Body of pancreas (tissue), 4 donors: ENCODE data around the gene TTLL11. TPM values are rescaled to one million over a fixed set of nuclear protein-coding genes. Genes with fewer than 3 reads are reported as not detected.

ENCODE experiments used
- ATAC-seq: fragments of 150-250 bp; one replicate; pipeline ENCODE4 v1.9.1; 2016
- DNase-seq, 4 donors: peaks; one replicate each; pipeline ENCODE4 v3.0.0-alpha.2; 2019
- H3K27ac ChIP-seq, 4 donors: fragments of 200-600 bp; sonication (generic); 1 replicate in 3 of 4; 2 replicates in 1 of 4; pipeline versions ENCODE4 v1.5.1 to v1.6.1; 2016 to 2019; ENCODE audit warnings: mild to moderate bottlenecking in 1 of 4, mixed read lengths in 1 of 4, moderate library complexity in 1 of 4
- H3K27me3 ChIP-seq, 2 donors: fragments of 200-600 bp; sonication (generic); one replicate each; pipeline ENCODE4 v1.6.0; 2016; ENCODE audit warnings: mild to moderate bottlenecking in 1 of 2
- H3K36me3 ChIP-seq, 2 donors: fragments of 200-600 bp; sonication (generic); replicated peaks in 1 of 2; 2 replicates each; pipeline ENCODE4 v1.5.1; 2016; ENCODE audit warnings: low read depth in 2 of 2; ENCODE audit not compliant: insufficient read depth in 1 of 2
- H3K4me1 ChIP-seq: fragments of 200-600 bp; sonication (generic); one replicate; pipeline ENCODE4 v1.6.0; 2016
- H3K4me3 ChIP-seq, 2 donors: fragments of 200-600 bp; sonication (generic); 1 replicate in 1 of 2; 2 replicates in 1 of 2; pipeline ENCODE4 v1.5.1; 2016 to 2019
- H3K9me3 ChIP-seq, 3 donors: fragments of 200-600 bp; sonication (generic); 1 replicate in 2 of 3; 2 replicates in 1 of 3; pipeline ENCODE4 v1.5.1; 2016
- POLR2A ChIP-seq, 3 donors: fragments of 450-650 bp; IDR thresholded peaks; one replicate each; pipeline ENCODE4 v1.6.1; 2016; ENCODE audit warnings: antibody characterized with exemption in 3 of 3, mild to moderate bottlenecking in 2 of 3
- WGBS, 2 donors: methylation state at CpG; one replicate each; pipeline ENCODE4 v1.1.5; 2017; 5-methylcytosine and 5-hydroxymethylcytosine counted together
- intact Hi-C: fragments of 100-400 bp; cut with DNase I; formaldehyde crosslinking; loops from one replicate; pipeline ENCODE4 v1.15.1; 2023
- total RNA-seq, 2 donors: library from RNA; depleted of rRNA; stranded (reverse); fragments of >200 nt; gene quantifications; one replicate each; pipeline ENCODE4 v1.1.0, GENCODE V29; 2016
- TF ChIP-seq, protein P1 (sequence below), 7 experiments: fragments of 450-650 bp in 4 of 7; fragments of 200-600 bp in 3 of 7; sonication (generic) in 3 of 7; IDR thresholded peaks; one replicate each; pipeline ENCODE4 v1.5.1; 2016 to 2019; ENCODE audit warnings: antibody characterized with exemption in 7 of 7

The TTLL11 gene
- total RNA-seq, 2 donors from 2014 or later: 14.5 to 16.8 TPM

DNA sequence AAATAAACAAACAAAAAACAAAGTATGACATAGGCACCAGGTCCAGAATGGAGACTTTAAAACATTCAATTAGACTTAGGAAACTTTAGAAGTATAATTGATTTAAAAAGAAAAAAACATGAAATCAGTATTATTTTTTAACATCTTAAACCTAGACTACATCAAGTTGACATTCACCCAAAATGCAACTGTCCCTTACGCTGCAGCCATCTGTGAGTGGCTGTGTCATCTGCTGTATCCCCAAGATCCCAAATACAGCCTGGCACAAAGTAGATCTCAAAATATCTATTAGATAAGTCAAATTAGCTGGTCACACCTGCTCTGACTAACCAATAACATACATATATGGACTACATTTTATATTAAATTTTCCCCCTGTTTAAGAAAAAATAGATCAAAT is 7.8 kb downstream of the TTLL11 start:
- TF ChIP-seq, protein P1, sequence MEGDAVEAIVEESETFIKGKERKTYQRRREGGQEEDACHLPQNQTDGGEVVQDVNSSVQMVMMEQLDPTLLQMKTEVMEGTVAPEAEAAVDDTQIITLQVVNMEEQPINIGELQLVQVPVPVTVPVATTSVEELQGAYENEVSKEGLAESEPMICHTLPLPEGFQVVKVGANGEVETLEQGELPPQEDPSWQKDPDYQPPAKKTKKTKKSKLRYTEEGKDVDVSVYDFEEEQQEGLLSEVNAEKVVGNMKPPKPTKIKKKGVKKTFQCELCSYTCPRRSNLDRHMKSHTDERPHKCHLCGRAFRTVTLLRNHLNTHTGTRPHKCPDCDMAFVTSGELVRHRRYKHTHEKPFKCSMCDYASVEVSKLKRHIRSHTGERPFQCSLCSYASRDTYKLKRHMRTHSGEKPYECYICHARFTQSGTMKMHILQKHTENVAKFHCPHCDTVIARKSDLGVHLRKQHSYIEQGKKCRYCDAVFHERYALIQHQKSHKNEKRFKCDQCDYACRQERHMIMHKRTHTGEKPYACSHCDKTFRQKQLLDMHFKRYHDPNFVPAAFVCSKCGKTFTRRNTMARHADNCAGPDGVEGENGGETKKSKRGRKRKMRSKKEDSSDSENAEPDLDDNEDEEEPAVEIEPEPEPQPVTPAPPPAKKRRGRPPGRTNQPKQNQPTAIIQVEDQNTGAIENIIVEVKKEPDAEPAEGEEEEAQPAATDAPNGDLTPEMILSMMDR (IDR thresholded peaks at IDR 0.05): no peak
- TF ChIP-seq POLR2A (IDR thresholded peaks at IDR 0.05): no peak
- 91 to 100% methylated on average over 1 of the region's 1 CpG for WGBS, 2 donors
- H3K9me3 ChIP-seq: no peaks in the 10 kb centered on the region
- peaks cover 39% of the 10 kb centered on the region for H3K4me1 ChIP-seq
- no peak for DNase-seq
- H3K27me3 ChIP-seq: no peaks in the 10 kb centered on the region
- intact Hi-C loops: no loop called here
- ATAC-seq: no peak
- H3K4me3 ChIP-seq: no peak overlapping the region
- H3K36me3 ChIP-seq: no peaks in the 10 kb centered on the region
- no peak overlapping the region for H3K27ac ChIP-seq

DNA sequence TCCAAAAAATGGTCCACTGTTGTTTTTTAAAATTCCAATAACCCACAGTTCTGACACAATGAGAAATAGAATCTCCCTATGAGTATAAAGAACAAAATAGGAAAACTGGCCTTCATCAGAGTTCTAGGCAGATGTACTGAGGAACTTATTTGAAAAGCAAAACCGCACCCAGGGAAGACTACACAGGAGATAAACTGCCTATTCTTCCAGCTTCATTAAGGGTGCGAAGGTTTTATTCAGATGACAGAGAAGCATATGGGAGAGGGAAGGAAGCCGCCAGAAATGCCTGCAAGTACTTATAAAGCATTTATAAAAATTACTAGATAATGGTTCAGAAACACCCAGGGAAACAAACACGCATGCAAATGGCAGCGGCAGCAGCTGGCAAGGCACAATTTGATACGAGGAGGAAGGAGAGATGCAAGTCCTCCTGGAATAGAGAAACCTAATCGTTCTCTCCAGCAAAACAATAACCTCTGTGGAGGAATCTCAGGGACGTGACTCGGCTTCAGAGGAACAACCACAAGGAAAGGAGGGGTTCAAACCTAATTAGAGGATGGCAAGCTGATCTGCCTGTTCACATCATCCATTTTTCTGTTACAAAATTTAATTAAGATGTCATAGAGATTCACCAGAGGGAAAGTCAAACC is 9.0 kb downstream of the TTLL11 start:
- WGBS, 2 donors: 78 to 81% methylated on average over 9 of the region's 9 CpGs
- ATAC-seq: no peak
- Histone ChIP-seq H3K27me3 (no peaks in the 10 kb centered on the region), H3K4me3 (no peak overlapping the region), H3K9me3 (no peaks in the 10 kb centered on the region), H3K27ac (no peak overlapping the region), H3K4me1 (peaks cover 28% of the 10 kb centered on the region), H3K36me3 (no peaks in the 10 kb centered on the region)
- TF ChIP-seq, protein P1 (IDR thresholded peaks at IDR 0.05): no peak
- TF ChIP-seq POLR2A (IDR thresholded peaks at IDR 0.05): no peak
- DNase-seq: no peak
- intact Hi-C loops: no loop called here

DNA sequence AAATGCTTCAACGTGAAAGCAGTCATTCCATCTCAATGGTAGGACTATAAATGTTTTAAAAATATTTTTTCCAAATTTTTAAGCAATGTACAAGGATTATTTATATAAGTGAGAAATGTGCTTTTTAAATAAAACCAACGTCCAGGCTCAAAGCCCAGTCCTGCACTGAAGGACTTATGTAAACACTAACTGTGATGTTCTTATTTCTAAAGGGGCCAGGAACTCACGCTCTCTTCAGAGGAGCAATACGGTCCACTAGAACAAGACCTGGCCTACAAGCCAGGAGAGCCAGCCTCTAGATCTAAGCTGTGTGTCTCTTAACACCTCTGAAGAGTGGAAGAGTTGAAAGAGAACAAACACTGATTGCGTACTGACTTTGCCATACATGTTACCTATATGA is 12.1 kb downstream of the TTLL11 start:
- no peak overlapping the region for H3K27ac ChIP-seq
- ATAC-seq: no peak
- no peaks in the 10 kb centered on the region for H3K36me3 ChIP-seq
- TF ChIP-seq POLR2A (IDR thresholded peaks at IDR 0.05): no peak
- TF ChIP-seq, protein P1 (IDR thresholded peaks at IDR 0.05): no peak
- no peaks in the 10 kb centered on the region for H3K27me3 ChIP-seq
- 51 to 63% methylated on average over 5 of the region's 5 CpGs for WGBS, 2 donors
- intact Hi-C loops: no loop called here
- no peak overlapping the region for H3K4me3 ChIP-seq
- peaks cover 0 to 5% (median 0%) of the 10 kb centered on the region in 3 donors for H3K9me3 ChIP-seq
- peaks cover 9% of the 10 kb centered on the region for H3K4me1 ChIP-seq
- DNase-seq: no peak

DNA sequence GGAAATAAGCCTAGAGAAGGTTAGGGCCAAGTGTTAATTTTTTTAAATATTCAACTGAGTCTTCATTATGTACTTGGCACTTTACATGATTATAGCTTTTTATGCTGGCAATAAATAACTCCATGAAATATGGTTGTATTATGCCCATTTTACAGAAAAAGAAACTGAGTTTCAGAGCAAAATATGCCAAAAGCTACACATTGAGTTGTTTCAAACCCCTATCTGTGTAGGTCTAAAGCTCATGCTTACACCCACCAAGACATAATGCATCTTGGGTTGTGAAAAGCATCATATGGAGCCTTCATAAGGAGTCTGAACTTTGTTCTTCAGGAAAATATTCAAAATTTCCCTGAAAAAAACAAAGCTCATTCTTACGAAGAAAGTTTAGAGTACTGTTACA is 14.6 kb downstream of the TTLL11 start:
- intact Hi-C loops: no loop called here
- no peak overlapping the region for H3K27ac ChIP-seq
- no peak overlapping the region for H3K4me3 ChIP-seq
- ATAC-seq (no peak), DNase-seq (no peak)
- no peak for TF ChIP-seq POLR2A (IDR thresholded peaks at IDR 0.05)
- TF ChIP-seq, protein P1 (IDR thresholded peaks at IDR 0.05): no peak
- 100% methylated on average over 1 of the region's 1 CpG for WGBS, 2 donors
- H3K36me3 ChIP-seq: no peaks in the 10 kb centered on the region
- H3K27me3 ChIP-seq: no peaks in the 10 kb centered on the region
- peaks cover 0 to 5% (median 0%) of the 10 kb centered on the region in 3 donors for H3K9me3 ChIP-seq
- H3K4me1 ChIP-seq: peaks cover 9% of the 10 kb centered on the region

DNA sequence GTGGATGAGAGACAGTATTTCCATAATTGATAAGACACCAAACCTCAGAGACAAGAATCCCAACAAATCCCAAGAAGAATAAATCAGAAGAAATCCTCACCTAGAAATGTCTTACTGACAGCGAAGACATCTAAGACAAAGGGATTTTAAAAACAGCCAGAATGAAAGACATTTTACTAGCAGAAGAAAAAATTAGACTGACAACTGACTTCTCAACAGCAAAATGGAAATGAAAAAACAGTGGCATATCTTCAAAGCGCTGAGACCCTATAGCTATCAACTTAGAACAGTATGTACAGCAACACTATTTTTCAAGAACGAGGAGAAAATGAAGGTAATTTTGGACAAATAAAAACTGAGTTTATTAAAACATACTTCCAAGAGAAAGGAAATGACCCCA is 16.3 kb downstream of the TTLL11 start:
- Histone ChIP-seq H3K36me3 (no peaks in the 10 kb centered on the region), H3K9me3 (peaks cover 0 to 5% (median 0%) of the 10 kb centered on the region in 3 donors), H3K27ac (no peak overlapping the region), H3K4me1 (peaks cover 6% of the 10 kb centered on the region), H3K27me3 (no peaks in the 10 kb centered on the region), H3K4me3 (no peak overlapping the region)
- intact Hi-C loops: no loop called here
- no peak for TF ChIP-seq POLR2A (IDR thresholded peaks at IDR 0.05)
- TF ChIP-seq, protein P1 (IDR thresholded peaks at IDR 0.05): no peak
- ATAC-seq (no peak), DNase-seq (no peak)
- WGBS, 2 donors: 90 to 97% methylated on average over 3 of the region's 3 CpGs
